SW480 (cell line): ENCODE measurements around the gene DCAF15.
"Not testable (repeated sequence)": the region's sequence is repeated elsewhere in the genome, so short reads cannot be mapped to it uniquely, and the experiment has no call there.

Experiments
- DNase-seq: peaks from one replicate; pipeline ENCODE4 v3.0.0-alpha.2; 2016; ENCODE audit warnings: low spot score

The DCAF15 gene

GRCh38 chr19:13959962-13960862, 7.9 kb downstream of the DCAF15 start:
- no peak for DNase-seq

GRCh38 chr19:13960863-13961784, 8.8 kb downstream of the DCAF15 start:
- no peak for DNase-seq

GRCh38 chr19:13961826-13962698, 9.8 kb downstream of the DCAF15 start:
- no peak for DNase-seq

- no peak for DNase-seq
These were observed 10.6 kb downstream of the DCAF15 start for GRCh38 chr19:13962699-13963602.

- DNase-seq = no peak
These were observed 11.3 kb downstream of the DCAF15 start for GRCh38 chr19:13963603-13964105.

- peak; percentile 63 for DNase-seq
These were observed 12.5 kb downstream of the DCAF15 start for GRCh38 chr19:13964776-13965175.

- no peak for DNase-seq
These were observed 13.1 kb downstream of the DCAF15 start for GRCh38 chr19:13965377-13965896.

- DNase-seq = no peak
These were observed 13.8 kb downstream of the DCAF15 start for GRCh38 chr19:13965926-13966683.

GRCh38 chr19:13966684-13967128, 14.4 kb downstream of the DCAF15 start:
- no peak for DNase-seq

- not testable (repeated sequence) for DNase-seq
These were observed 14.9 kb downstream of the DCAF15 start for GRCh38 chr19:13967206-13967605.

- no peak for DNase-seq
These were observed 16.1 kb downstream of the DCAF15 start for GRCh38 chr19:13968383-13968935.

GRCh38 chr19:13968999-13969398, 16.7 kb downstream of the DCAF15 start:
- DNase-seq = no peak

GRCh38 chr19:13969897-13970296, 17.6 kb downstream of the DCAF15 start:
- no peak for DNase-seq

- DNase-seq = not testable (repeated sequence)
These were observed 19.6 kb downstream of the DCAF15 start for GRCh38 chr19:13971868-13972267.

GRCh38 chr19:13972368-13973155, 20.3 kb downstream of the DCAF15 start:
- DNase-seq = no peak

GRCh38 chr19:13973479-13973878, 21.2 kb downstream of the DCAF15 start:
- not testable (repeated sequence) for DNase-seq

GRCh38 chr19:13974073-13974472, 21.8 kb downstream of the DCAF15 start:
- peak; percentile 48 for DNase-seq

- no peak for DNase-seq
These were observed 23.6 kb downstream of the DCAF15 start for GRCh38 chr19:13975870-13976269.
